ENCODE measurements around the gene CENPX. TPM values are rescaled to one million over a fixed set of nuclear protein-coding genes. Genes with fewer than 3 reads are reported as not detected.

Gene CENPX
- total and polyA plus RNA-seq, 2 of the 13 experiments (the other 11 are each of a cell fraction or from before 2014, with no cell fraction given) = 92.7 to 170 TPM

- DNase-seq (ENCODE audit: low spot score) = no peak
- TF ChIP-seq ZNF605 (CRISPR knock-in tag; IDR thresholded peaks at IDR 0.05) (peak; percentile 100), E2F5 (CRISPR knock-in tag; conservative IDR thresholded peaks at IDR 0.05) (no peak)
- POLR2A ChIA-PET = interaction anchor here (14.1 kb wide), 1 partner anchor 22 kb away, joined by 382 read pairs; no protein-coding TSS in a partner anchor
- intact Hi-C loops (cut with micrococcal nuclease; ENCODE audit: unreplicated experiment) (loop anchor here (10.0 kb wide), 1 partner anchor 121 kb away; the partner anchor contains the start of gene FASN), in situ Hi-C loops (cut with HindIII; ENCODE audit: extremely low pct_ligation_motif_present, low pct_unique_long_range_greater_than_20kb) (no loop called here)
- FAIRE-seq = no peak
- BruUV-seq (replicated peaks) = no TSS peak
- Histone ChIP-seq H3K4me2 (ENCODE audit: low read depth, low read length) (no peak overlapping the region), H4K20me1 (ENCODE audit: insufficient read depth, low read length) (no peaks in the 10 kb centered on the region), H3K9me3 (ENCODE audit: low read length) (peaks cover 13% of the 10 kb centered on the region), H3K27me3 (ENCODE audit: control insufficient read depth in 1 of 2, insufficient read depth in 2 of 2, low read length in 2 of 2) (no peaks in the 10 kb centered on the region), H3K27ac (ENCODE audit: extremely low read length, insufficient read depth, low read length) (no peak overlapping the region), H3K4me1 (ENCODE audit: insufficient read depth, low read length) (peaks cover 33% of the 10 kb centered on the region), H3K36me3 (replicated peaks in 1 of 2; ENCODE audit: control insufficient read depth in 1 of 2, insufficient read depth in 2 of 2, low read length in 2 of 2) (no peaks in the 10 kb centered on the region), H3K79me2 (ENCODE audit: insufficient read depth, low read length) (peaks cover 12% of the 10 kb centered on the region), H3K9ac (ENCODE audit: insufficient read depth, low read depth, low read length) (no peak overlapping the region), H2AFZ (ENCODE audit: low read length) (no peak overlapping the region), H3K4me3 (replicated peaks in 1 of 3; ENCODE audit: insufficient read depth in 1 of 3, low read depth in 2 of 3, low read length in 3 of 3) (no peak overlapping the region)
- CTCF ChIA-PET (ENCODE audit: low intra/inter-chr PET ratio, low total read pairs) = no interaction called here
- no peak for ATAC-seq
Measured at GRCh38 chr17:81973432-81973831, 49.2 kb downstream of the CENPX start.

GRCh38 chr17:81968850-81969812 is 53.5 kb downstream of the CENPX start:
- Histone ChIP-seq H3K4me3 (replicated peaks in 1 of 3; ENCODE audit: insufficient read depth in 1 of 3, low read depth in 2 of 3, low read length in 3 of 3) (no peak overlapping the region), H3K27ac (ENCODE audit: extremely low read length, insufficient read depth, low read length) (peak overlapping the region; percentile 75), H3K9ac (ENCODE audit: insufficient read depth, low read depth, low read length) (peak overlapping the region; percentile 53), H3K36me3 (replicated peaks in 1 of 2; ENCODE audit: control insufficient read depth in 1 of 2, insufficient read depth in 2 of 2, low read length in 2 of 2) (no peaks in the 10 kb centered on the region), H3K27me3 (ENCODE audit: control insufficient read depth in 1 of 2, insufficient read depth in 2 of 2, low read length in 2 of 2) (no peaks in the 10 kb centered on the region), H4K20me1 (ENCODE audit: insufficient read depth, low read length) (no peaks in the 10 kb centered on the region), H3K4me1 (ENCODE audit: insufficient read depth, low read length) (peaks cover 56% of the 10 kb centered on the region), H3K4me2 (ENCODE audit: low read depth, low read length) (peak overlapping the region; percentile 89; the same call in 1 of the 2 replicates), H2AFZ (ENCODE audit: low read length) (no peak overlapping the region), H3K9me3 (ENCODE audit: low read length) (peaks cover 13% of the 10 kb centered on the region), H3K79me2 (ENCODE audit: insufficient read depth, low read length) (no peaks in the 10 kb centered on the region)
- POLR2A ChIA-PET = interaction anchor here (2.0 to 3.8 kb wide), 5 partner anchors 9 to 43 kb away, joined by 8 to 356 read pairs (median 12); partner anchors contain the start of genes ASPSCR1 and PYCR1
- intact Hi-C loops (cut with micrococcal nuclease; ENCODE audit: unreplicated experiment) (no loop called here), in situ Hi-C loops (cut with HindIII; ENCODE audit: extremely low pct_ligation_motif_present, low pct_unique_long_range_greater_than_20kb) (no loop called here)
- no TSS peak for BruUV-seq (replicated peaks)
- CTCF ChIA-PET (ENCODE audit: low intra/inter-chr PET ratio, low total read pairs) = interaction anchor here (1.8 kb wide), 1 partner anchor 9 kb away, joined by 4 read pairs; no protein-coding TSS in a partner anchor
- FAIRE-seq (peak; percentile 34), ATAC-seq (no peak), DNase-seq (ENCODE audit: low spot score) (no peak)
- WGBS (ENCODE audit: low lambda C conversion rate) = 71% methylated on average over 12 of the region's 12 CpGs
- TF ChIP-seq ZFP36L1 (CRISPR knock-in tag; IDR thresholded peaks at IDR 0.05) (no peak), NR2F6 (IDR thresholded peaks at IDR 0.05) (peak; percentile 34; the same call in 1 of the 2 replicates), NR2F6 (CRISPR knock-in tag; IDR thresholded peaks at IDR 0.05) (peak; percentile 54), CBX5 (CRISPR knock-in tag; IDR thresholded peaks at IDR 0.05; ENCODE audit: borderline replicate concordance) (no peak), ZFP90 (CRISPR knock-in tag; IDR thresholded peaks at IDR 0.05; ENCODE audit: borderline replicate concordance) (no peak), ZBTB33 (CRISPR knock-in tag; IDR thresholded peaks at IDR 0.05) (no peak), SMARCE1 (IDR thresholded peaks at IDR 0.05; ENCODE audit: borderline replicate concordance) (no peak), ARID3A (IDR thresholded peaks at IDR 0.05; ENCODE audit: low read depth, low read length) (no peak), CCDC6 (CRISPR knock-in tag; IDR thresholded peaks at IDR 0.05) (no peak)

Data from HepG2 (cell line).